Measurements from ENCODE around the gene WDR93.

The WDR93 gene

GRCh38 chr15:89693091-89693490, 2.5 kb downstream of the WDR93 start:
- DNase-seq: no peak

- no peak for DNase-seq
Observed at GRCh38 chr15:89693696-89694095, 3.1 kb downstream of the WDR93 start.

- DNase-seq: no peak
Observed at GRCh38 chr15:89695198-89695597, 4.6 kb downstream of the WDR93 start.

GRCh38 chr15:89704411-89704810, 13.8 kb downstream of the WDR93 start:
- DNase-seq: no peak

GRCh38 chr15:89707577-89707976, 17.0 kb downstream of the WDR93 start:
- DNase-seq: no peak

GRCh38 chr15:89714775-89715174, 24.2 kb downstream of the WDR93 start:
- no peak for DNase-seq

- DNase-seq: no peak
Observed at GRCh38 chr15:89723031-89723430, 32.4 kb downstream of the WDR93 start.

GRCh38 chr15:89724621-89725020, 34.0 kb downstream of the WDR93 start:
- no peak for DNase-seq

GRCh38 chr15:89725064-89725463, 34.5 kb downstream of the WDR93 start:
- no peak for DNase-seq

GRCh38 chr15:89728254-89728653, 37.6 kb downstream of the WDR93 start:
- DNase-seq: no peak

GRCh38 chr15:89731275-89731674, 40.7 kb downstream of the WDR93 start:
- no peak for DNase-seq

GRCh38 chr15:89732451-89733172, 42.0 kb downstream of the WDR93 start:
- no peak for DNase-seq

GRCh38 chr15:89735773-89736172, 45.2 kb downstream of the WDR93 start:
- no peak for DNase-seq

- DNase-seq: peak; percentile 49 to 76
Observed at GRCh38 chr15:89740137-89740536, 49.5 kb downstream of the WDR93 start.

- DNase-seq: no peak
Observed at GRCh38 chr15:89743011-89743410, 52.4 kb downstream of the WDR93 start.

- DNase-seq: no peak
Observed at GRCh38 chr15:89743594-89743993, 53.0 kb downstream of the WDR93 start.

- DNase-seq: no peak
Observed at GRCh38 chr15:89745131-89745530, 54.5 kb downstream of the WDR93 start.

- no peak for DNase-seq
Observed at GRCh38 chr15:89745768-89746167, 55.2 kb downstream of the WDR93 start.

GRCh38 chr15:89746386-89746780, 55.8 kb downstream of the WDR93 start:
- DNase-seq: no peak

- no peak for DNase-seq
Observed at GRCh38 chr15:89747708-89748682, 57.4 kb downstream of the WDR93 start.

- DNase-seq: no peak
Observed at GRCh38 chr15:89749054-89749453, 58.4 kb downstream of the WDR93 start.

- DNase-seq: no peak
Observed at GRCh38 chr15:89749526-89749925, 58.9 kb downstream of the WDR93 start.

GRCh38 chr15:89749951-89750559, 59.4 kb downstream of the WDR93 start:
- DNase-seq: no peak

Measured in CD4-positive, alpha-beta T cell treated with Interleukin-1 beta for 1 hour (primary cell).